Measurements from ENCODE around the gene RIMBP2.
A peak's percentile ranks its signal among the peaks of the same experiment; 100 is the strongest.

The RIMBP2 gene

DNA sequence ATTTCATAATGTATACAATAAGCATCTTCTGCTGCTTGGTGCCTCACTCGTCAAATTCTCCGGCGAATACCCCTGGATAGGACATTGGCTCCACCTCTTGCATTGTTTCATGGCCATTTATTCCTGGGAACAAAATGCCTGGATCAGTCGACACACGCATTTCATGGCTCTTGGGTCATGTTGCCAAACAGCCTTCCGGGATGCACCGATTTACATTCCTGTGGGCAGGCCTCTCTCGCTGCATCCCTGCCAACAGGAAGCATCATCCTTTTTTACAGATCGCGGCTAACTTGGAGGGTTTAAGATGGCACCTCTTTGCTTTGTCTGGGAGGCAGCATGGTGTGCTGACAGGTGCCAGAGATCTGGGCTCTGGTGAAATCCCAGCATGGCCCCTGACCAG lies 32.7 kb upstream of the RIMBP2 start:
- H3K4me3 ChIP-seq (ENCODE audit: low read depth, low read length, poor library complexity, severe bottlenecking): no peak overlapping the region
- H3K27ac ChIP-seq (ENCODE audit: low read depth, low read length, poor library complexity, severe bottlenecking): no peak overlapping the region
- H3K9ac ChIP-seq (ENCODE audit: low read length): no peak overlapping the region
- H3K27me3 ChIP-seq (ENCODE audit: insufficient read depth, low read length): no peaks in the 10 kb centered on the region
- no peaks in the 10 kb centered on the region for H4K20me1 ChIP-seq (ENCODE audit: insufficient read depth, low read length)
- H3K9me3 ChIP-seq (ENCODE audit: low read length): no peaks in the 10 kb centered on the region
- H3K4me1 ChIP-seq (ENCODE audit: insufficient read depth, low read length, severe bottlenecking): no peaks in the 10 kb centered on the region
- H3K9me2 ChIP-seq (ENCODE audit: low read depth, low read length): no peaks in the 10 kb centered on the region
- no peak for TF ChIP-seq EZH2 (IDR thresholded peaks at IDR 0.05; ENCODE audit: borderline replicate concordance, low read length)
- TF ChIP-seq, protein P1, sequence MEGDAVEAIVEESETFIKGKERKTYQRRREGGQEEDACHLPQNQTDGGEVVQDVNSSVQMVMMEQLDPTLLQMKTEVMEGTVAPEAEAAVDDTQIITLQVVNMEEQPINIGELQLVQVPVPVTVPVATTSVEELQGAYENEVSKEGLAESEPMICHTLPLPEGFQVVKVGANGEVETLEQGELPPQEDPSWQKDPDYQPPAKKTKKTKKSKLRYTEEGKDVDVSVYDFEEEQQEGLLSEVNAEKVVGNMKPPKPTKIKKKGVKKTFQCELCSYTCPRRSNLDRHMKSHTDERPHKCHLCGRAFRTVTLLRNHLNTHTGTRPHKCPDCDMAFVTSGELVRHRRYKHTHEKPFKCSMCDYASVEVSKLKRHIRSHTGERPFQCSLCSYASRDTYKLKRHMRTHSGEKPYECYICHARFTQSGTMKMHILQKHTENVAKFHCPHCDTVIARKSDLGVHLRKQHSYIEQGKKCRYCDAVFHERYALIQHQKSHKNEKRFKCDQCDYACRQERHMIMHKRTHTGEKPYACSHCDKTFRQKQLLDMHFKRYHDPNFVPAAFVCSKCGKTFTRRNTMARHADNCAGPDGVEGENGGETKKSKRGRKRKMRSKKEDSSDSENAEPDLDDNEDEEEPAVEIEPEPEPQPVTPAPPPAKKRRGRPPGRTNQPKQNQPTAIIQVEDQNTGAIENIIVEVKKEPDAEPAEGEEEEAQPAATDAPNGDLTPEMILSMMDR (IDR thresholded peaks at IDR 0.05; ENCODE audit: low read length): no peak
- no peak overlapping the region for H2AFZ ChIP-seq (ENCODE audit: low read length)
- no peaks in the 10 kb centered on the region for H3F3A ChIP-seq (ENCODE audit: insufficient read depth, low read length)
- H3K4me2 ChIP-seq (ENCODE audit: low read length): no peak overlapping the region
- no peaks in the 10 kb centered on the region; the same call in 1 of the 2 replicates for H3K36me3 ChIP-seq (ENCODE audit: insufficient read depth, low read length)
- no peaks in the 10 kb centered on the region for H3K79me2 ChIP-seq (ENCODE audit: insufficient read depth, low read length)

DNA sequence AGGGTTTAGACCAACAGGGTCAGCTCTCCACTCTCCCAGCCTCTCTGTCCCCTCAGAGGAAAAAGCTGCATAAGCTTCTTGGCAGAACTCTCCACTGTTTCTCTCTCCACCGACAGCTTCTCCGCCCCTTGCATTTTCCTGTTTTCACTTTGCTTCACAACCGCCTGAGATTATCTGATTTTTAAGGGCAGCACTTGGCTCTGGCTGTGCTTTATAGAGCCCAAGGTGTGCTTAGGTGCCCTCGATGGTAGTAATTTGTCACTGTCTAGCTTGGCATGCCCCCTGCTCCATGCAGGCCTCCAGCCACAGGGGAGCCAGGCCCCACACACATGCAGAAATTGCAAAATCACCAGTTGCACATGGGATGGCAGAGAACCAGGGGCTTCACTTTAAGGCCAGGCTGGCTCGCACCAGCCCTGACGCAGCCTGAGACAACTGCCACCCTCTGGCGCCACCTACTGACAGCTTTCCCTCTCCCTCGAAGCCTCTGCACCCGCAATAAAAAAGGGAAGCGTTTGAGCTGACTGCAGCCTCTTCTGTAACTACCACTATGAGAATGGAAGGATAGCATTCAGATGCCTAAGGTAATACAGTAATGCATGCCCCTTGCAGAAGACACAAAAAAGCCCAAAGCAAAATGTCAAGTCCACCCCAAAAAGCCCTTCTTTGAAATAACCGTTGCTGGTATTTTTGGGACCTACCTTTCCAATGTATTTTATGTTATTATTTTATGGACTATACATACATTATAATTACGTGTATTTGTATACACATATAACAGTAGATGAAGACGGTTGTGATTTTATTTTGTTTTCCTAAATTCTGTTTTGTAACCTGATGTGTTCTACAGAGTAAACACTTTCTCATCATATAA lies 32.0 kb upstream of the RIMBP2 start:
- TF ChIP-seq, protein P1 (IDR thresholded peaks at IDR 0.05; ENCODE audit: low read length): peak; percentile 87
- TF ChIP-seq EZH2 (IDR thresholded peaks at IDR 0.05; ENCODE audit: borderline replicate concordance, low read length): no peak
- no peak overlapping the region for H3K4me3 ChIP-seq (ENCODE audit: low read depth, low read length, poor library complexity, severe bottlenecking)
- H4K20me1 ChIP-seq (ENCODE audit: insufficient read depth, low read length): no peaks in the 10 kb centered on the region
- no peaks in the 10 kb centered on the region for H3K4me1 ChIP-seq (ENCODE audit: insufficient read depth, low read length, severe bottlenecking)
- no peak overlapping the region for H3K4me2 ChIP-seq (ENCODE audit: low read length)
- no peak overlapping the region for H2AFZ ChIP-seq (ENCODE audit: low read length)
- H3F3A ChIP-seq (ENCODE audit: insufficient read depth, low read length): no peaks in the 10 kb centered on the region
- H3K27ac ChIP-seq (ENCODE audit: low read depth, low read length, poor library complexity, severe bottlenecking): no peak overlapping the region
- no peak overlapping the region for H3K9ac ChIP-seq (ENCODE audit: low read length)
- H3K9me3 ChIP-seq (ENCODE audit: low read length): no peaks in the 10 kb centered on the region
- H3K27me3 ChIP-seq (ENCODE audit: insufficient read depth, low read length): no peaks in the 10 kb centered on the region
- no peaks in the 10 kb centered on the region for H3K79me2 ChIP-seq (ENCODE audit: insufficient read depth, low read length)
- H3K36me3 ChIP-seq (ENCODE audit: insufficient read depth, low read length): no peaks in the 10 kb centered on the region
- H3K9me2 ChIP-seq (ENCODE audit: low read depth, low read length): no peaks in the 10 kb centered on the region

DNA sequence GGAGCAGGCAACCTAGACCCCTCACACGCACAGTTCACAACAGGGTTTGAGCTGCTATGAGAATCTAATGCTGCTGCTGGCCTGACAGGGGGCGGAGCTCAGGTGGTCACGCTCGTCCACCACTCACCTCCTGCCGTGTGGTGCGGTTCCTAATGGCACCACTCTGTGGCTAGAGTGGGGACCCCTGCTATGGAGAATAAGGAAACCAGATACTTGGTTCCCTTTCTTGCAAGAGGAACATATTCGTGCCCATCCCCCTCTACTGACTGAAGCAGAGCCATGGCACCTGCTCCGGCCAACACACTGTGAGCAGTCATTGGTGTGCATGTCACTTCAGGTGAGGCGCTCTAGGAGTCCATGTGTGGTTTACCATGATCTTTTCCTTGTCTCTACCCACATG lies 30.4 kb upstream of the RIMBP2 start:
- Histone ChIP-seq H3K27ac (ENCODE audit: low read depth, low read length, poor library complexity, severe bottlenecking) (no peak overlapping the region), H3K4me1 (ENCODE audit: insufficient read depth, low read length, severe bottlenecking) (no peaks in the 10 kb centered on the region), H3F3A (ENCODE audit: insufficient read depth, low read length) (no peaks in the 10 kb centered on the region), H3K4me2 (ENCODE audit: low read length) (no peak overlapping the region), H3K9ac (ENCODE audit: low read length) (no peak overlapping the region), H3K27me3 (ENCODE audit: insufficient read depth, low read length) (no peaks in the 10 kb centered on the region), H3K9me3 (ENCODE audit: low read length) (no peaks in the 10 kb centered on the region), H3K79me2 (ENCODE audit: insufficient read depth, low read length) (no peaks in the 10 kb centered on the region), H3K4me3 (ENCODE audit: low read depth, low read length, poor library complexity, severe bottlenecking) (no peak overlapping the region), H3K9me2 (ENCODE audit: low read depth, low read length) (no peaks in the 10 kb centered on the region), H3K36me3 (ENCODE audit: insufficient read depth, low read length) (no peaks in the 10 kb centered on the region), H4K20me1 (ENCODE audit: insufficient read depth, low read length) (no peaks in the 10 kb centered on the region), H2AFZ (ENCODE audit: low read length) (no peak overlapping the region)
- no peak for TF ChIP-seq EZH2 (IDR thresholded peaks at IDR 0.05; ENCODE audit: borderline replicate concordance, low read length)
- TF ChIP-seq, protein P1 (IDR thresholded peaks at IDR 0.05; ENCODE audit: low read length): no peak
